Skeletal muscle satellite cell (primary cell): ENCODE data around the gene MREG.
"Not testable (repeated sequence)": the region's sequence is repeated elsewhere in the genome, so short reads cannot be mapped to it uniquely, and the experiment has no call there.

Source experiments
- H3K27me3 ChIP-seq: 2 replicates; pipeline ENCODE4 v1.7.0; 2013; ENCODE audit warnings: low read length; ENCODE audit not compliant: control insufficient read depth, insufficient read depth
- H3K36me3 ChIP-seq: 2 replicates; pipeline ENCODE4 v1.7.0; 2013; ENCODE audit warnings: mild to moderate bottlenecking, control low read depth, low read length; ENCODE audit not compliant: insufficient read depth
- H3K4me1 ChIP-seq: 2 replicates; pipeline ENCODE4 v1.7.0; 2013; ENCODE audit warnings: low read length; ENCODE audit not compliant: control insufficient read depth, insufficient read depth
- H3K4me2 ChIP-seq: 2 replicates; pipeline ENCODE4 v1.7.0; 2013; ENCODE audit warnings: mild to moderate bottlenecking, low read length
- H3K4me3 ChIP-seq: 2 replicates; pipeline ENCODE4 v1.7.0; 2013; ENCODE audit warnings: low read length
- H3K9ac ChIP-seq: 2 replicates; pipeline ENCODE4 v1.7.0; 2013; ENCODE audit warnings: mild to moderate bottlenecking, low read depth, low read length, moderate library complexity
- H3K9me3 ChIP-seq: replicated peaks from 2 replicates; pipeline ENCODE4 v1.7.0; 2013; ENCODE audit warnings: mild to moderate bottlenecking, control low read depth, low read length

MREG gene

DNA sequence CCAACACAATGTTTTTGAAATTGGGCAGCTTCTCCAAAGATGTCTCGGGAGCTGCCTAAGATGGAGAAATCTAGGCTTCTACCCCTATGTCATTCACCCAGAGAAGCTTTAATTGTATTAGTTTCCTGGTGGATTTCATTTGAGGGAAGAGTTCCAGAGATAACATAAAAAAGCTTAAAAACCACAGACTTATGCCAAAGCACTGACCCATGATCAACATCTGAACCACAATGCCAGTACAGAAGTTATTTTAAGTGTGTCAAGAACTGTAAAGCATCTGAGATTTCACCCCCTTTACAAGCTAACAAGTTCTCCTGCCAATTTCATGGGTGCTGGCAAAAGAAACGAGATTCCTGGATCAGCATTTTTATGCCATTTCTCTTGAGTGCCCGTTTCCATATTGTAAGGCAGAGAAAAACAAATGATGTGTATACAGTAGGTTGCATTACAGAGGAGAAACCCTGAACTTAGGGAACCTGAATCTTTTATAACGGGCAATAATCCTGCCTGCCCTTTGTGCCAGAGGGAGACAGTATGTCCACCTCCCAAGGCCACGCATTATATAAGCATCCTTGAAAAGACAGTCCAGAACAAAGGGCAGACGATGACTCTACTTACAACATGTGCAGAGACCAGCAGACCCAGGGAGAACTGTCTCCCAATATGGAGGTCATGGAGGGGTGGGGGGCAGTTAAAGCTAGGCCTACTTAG lies 44.1 kb downstream of the MREG start:
- H3K4me2 ChIP-seq: no peak overlapping the region
- no peak overlapping the region for H3K9ac ChIP-seq
- H3K27me3 ChIP-seq: peaks cover 19% of the 10 kb centered on the region
- H3K4me1 ChIP-seq: peaks cover 11% of the 10 kb centered on the region
- no peaks in the 10 kb centered on the region for H3K9me3 ChIP-seq
- H3K36me3 ChIP-seq: no peaks in the 10 kb centered on the region
- H3K4me3 ChIP-seq: no peak overlapping the region

DNA sequence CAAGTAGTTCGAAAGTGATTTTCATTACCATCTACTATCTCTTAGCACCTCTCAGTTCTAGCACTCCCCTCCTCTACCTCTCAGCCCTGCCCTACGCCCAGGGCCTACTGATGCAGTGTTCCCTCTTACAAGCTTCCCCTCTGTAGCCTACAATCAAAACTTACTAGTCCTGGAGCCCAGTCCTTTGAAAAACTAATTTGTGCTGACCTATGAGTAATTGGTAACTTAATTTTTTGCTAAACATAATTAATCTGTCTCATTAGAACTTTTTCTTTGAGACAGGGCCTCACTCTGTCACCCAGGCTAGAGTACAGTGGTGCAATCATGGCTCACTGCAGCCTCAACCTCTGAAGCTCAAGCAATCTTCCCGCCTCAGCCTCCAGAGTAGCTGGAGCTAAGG lies 44.9 kb downstream of the MREG start:
- Histone ChIP-seq H3K4me1 (peaks cover 4% of the 10 kb centered on the region), H3K4me2 (no peak overlapping the region), H3K27me3 (peaks cover 12% of the 10 kb centered on the region)

DNA sequence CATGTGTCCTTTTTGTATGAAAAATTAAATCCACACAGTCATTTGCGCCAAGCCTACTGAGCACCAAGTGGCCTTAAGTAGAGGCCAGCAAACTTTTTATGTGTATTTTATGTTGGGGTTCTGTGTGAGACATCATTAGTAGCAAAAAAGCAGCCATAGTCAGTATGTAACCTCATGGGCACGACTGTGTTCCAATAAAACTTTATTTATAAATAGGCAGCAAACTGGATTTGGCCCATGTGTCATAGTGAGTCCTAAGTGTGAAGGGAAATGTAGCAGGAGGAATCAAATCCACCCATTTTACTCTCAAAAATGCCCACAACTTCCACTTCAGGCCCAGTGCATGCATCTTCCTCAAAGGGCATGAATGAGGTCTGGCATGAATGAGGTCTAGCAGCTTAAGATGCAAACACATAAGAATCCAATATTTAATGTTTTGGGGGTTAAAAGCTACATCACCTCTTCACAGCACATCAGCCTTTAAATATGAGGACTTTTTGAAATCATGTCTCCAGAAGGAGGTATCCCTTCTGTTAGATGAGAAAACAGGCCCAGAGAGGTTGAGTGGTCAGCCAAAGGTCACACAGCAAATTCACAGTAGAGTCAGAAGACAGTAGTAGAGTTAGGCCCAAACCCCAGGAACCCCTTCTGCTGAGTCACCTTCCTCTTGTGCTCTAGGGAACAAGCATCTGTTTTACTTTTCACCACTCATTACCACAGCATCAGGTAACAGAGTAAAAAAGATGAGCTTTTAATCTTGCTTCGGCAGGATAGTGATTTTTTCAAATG lies 45.6 kb downstream of the MREG start:
- H3K4me2 ChIP-seq: no peak overlapping the region
- no peak overlapping the region for H3K9ac ChIP-seq
- peaks cover 11% of the 10 kb centered on the region for H3K27me3 ChIP-seq
- peaks cover 3% of the 10 kb centered on the region for H3K4me1 ChIP-seq
- H3K9me3 ChIP-seq: no peaks in the 10 kb centered on the region
- H3K36me3 ChIP-seq: no peaks in the 10 kb centered on the region
- no peak overlapping the region for H3K4me3 ChIP-seq

More for the DNA sequence above, 44.9 kb downstream of the MREG start:
- H3K9ac ChIP-seq: no peak overlapping the region
- no peak overlapping the region for H3K4me3 ChIP-seq
- no peaks in the 10 kb centered on the region for H3K9me3 ChIP-seq
- no peaks in the 10 kb centered on the region for H3K36me3 ChIP-seq

DNA sequence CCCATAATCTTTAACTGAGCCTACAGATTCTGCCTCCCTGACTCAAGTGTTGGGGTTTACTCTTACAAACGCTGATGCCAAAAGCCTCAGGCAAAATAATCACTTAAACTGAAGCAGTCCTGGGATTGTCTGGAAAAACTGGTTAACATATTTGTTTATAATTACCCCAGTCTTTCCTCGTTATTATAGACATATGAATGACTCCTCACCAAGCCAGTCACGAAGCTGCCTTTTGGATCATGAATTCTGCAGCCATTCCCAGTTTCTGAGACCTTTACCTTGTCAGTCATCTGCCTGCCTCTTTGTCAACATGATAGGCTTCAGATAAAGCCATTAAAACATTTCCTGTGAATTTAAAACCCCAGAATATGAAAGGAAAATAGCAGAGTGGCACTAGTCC lies 46.4 kb downstream of the MREG start:
- Histone ChIP-seq H3K4me3 (no peak overlapping the region), H3K36me3 (no peaks in the 10 kb centered on the region), H3K9me3 (no peaks in the 10 kb centered on the region), H3K4me1 (peaks cover 3% of the 10 kb centered on the region), H3K27me3 (peaks cover 11% of the 10 kb centered on the region), H3K4me2 (no peak overlapping the region), H3K9ac (no peak overlapping the region)

DNA sequence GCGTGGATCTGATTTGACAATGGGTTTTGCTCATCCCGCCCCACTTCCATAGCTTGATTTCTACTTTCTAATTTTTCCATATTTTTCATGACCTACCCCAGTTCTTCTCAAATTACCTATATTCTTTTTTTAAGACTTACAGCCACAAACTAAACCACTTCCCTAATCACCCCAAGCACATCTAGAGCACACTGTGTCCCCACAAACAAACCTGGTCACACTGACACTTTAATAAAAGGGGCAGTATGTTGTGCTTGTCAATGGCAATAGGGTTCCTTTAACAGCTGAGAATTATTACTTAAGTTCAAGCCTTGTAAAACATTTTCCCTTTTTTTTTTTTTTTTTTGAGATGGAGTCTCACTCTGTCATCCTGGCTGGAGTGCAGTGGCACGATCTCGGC lies 47.1 kb downstream of the MREG start:
- peaks cover 3% of the 10 kb centered on the region for H3K4me1 ChIP-seq
- H3K4me3 ChIP-seq: no peak overlapping the region
- H3K4me2 ChIP-seq: no peak overlapping the region
- H3K27me3 ChIP-seq: peaks cover 9% of the 10 kb centered on the region
- H3K9me3 ChIP-seq: no peaks in the 10 kb centered on the region
- H3K9ac ChIP-seq: no peak overlapping the region
- no peaks in the 10 kb centered on the region for H3K36me3 ChIP-seq

DNA sequence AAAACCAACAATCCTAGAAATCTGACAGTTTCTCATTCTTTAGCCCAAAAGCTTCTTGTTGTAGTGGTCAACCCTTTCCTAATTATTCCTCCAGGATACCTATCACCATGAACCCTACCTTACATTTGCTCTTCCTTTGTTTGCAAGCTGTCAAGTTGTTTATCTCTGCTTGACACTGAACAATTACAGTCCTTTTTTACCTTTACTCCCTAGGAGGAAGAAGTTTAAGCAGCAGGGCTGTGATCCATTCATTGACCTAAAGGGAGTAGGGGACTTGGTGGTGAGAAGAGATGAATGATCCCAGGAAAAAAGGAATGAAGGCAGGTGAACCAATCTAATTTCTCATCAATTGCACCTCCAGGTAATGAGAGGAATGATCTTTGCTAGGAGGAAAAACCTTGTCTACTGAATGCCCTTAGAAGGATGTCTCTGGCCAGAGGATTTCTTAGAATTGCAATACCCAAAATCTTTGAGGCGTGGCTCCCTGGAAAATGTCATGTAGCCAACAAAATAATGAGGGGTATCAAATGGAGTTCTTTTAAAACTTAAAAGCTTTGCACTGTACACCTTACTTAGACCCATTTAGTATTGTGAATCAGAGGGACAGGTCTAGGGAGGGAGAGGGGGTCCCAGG lies 47.7 kb downstream of the MREG start:
- no peak overlapping the region for H3K4me3 ChIP-seq
- peaks cover 3% of the 10 kb centered on the region for H3K4me1 ChIP-seq
- no peaks in the 10 kb centered on the region for H3K9me3 ChIP-seq
- peaks cover 9% of the 10 kb centered on the region for H3K27me3 ChIP-seq
- H3K4me2 ChIP-seq: no peak overlapping the region
- no peak overlapping the region for H3K9ac ChIP-seq
- no peaks in the 10 kb centered on the region for H3K36me3 ChIP-seq

DNA sequence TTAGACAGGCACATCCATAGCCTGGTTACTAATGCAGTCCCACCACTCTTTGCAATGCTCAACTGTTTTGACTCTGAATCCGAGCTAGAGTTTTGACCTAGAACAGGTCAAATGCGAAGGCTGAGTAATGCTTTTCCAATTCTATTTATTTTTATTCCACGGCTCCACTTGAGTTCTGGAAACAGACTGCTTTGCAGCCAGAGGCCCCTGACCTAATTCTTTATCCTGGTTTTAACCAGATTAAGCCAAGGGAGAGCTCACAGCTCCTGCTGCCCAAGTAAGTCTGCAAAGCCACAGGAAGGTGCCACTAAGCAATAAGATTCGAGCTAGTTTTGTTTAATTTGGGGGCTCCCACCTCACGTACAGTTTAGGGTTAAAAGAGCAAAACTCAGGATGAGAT lies 51.4 kb downstream of the MREG start:
- Histone ChIP-seq H3K9me3 (no peaks in the 10 kb centered on the region), H3K4me2 (no peak overlapping the region), H3K9ac (no peak overlapping the region), H3K4me3 (no peak overlapping the region), H3K4me1 (no peaks in the 10 kb centered on the region), H3K36me3 (no peaks in the 10 kb centered on the region), H3K27me3 (peaks cover 16% of the 10 kb centered on the region)

DNA sequence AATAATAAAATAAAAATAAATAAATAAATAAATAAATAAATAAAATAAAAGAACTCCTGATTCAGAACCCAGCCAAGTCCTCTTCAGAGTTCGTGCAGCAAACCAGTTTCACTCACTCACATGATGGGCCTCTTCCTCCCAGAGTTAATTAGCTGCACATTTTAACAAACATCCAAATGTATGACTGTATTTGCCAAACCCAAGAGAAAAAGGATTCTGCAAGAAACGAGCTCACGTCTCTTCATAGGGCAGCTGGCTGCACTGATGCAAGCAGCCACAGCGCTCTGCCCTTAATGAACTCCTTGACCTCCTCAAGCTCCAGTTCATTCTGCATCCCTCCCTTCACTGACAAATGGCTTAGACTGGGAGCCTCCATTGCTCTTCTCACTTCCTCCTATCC lies 55.1 kb downstream of the MREG start:
- H3K4me3 ChIP-seq: no peak overlapping the region
- no peak overlapping the region for H3K4me2 ChIP-seq
- no peaks in the 10 kb centered on the region for H3K9me3 ChIP-seq
- H3K27me3 ChIP-seq: peaks cover 9% of the 10 kb centered on the region
- H3K4me1 ChIP-seq: no peaks in the 10 kb centered on the region
- no peak overlapping the region for H3K9ac ChIP-seq
- no peaks in the 10 kb centered on the region for H3K36me3 ChIP-seq

DNA sequence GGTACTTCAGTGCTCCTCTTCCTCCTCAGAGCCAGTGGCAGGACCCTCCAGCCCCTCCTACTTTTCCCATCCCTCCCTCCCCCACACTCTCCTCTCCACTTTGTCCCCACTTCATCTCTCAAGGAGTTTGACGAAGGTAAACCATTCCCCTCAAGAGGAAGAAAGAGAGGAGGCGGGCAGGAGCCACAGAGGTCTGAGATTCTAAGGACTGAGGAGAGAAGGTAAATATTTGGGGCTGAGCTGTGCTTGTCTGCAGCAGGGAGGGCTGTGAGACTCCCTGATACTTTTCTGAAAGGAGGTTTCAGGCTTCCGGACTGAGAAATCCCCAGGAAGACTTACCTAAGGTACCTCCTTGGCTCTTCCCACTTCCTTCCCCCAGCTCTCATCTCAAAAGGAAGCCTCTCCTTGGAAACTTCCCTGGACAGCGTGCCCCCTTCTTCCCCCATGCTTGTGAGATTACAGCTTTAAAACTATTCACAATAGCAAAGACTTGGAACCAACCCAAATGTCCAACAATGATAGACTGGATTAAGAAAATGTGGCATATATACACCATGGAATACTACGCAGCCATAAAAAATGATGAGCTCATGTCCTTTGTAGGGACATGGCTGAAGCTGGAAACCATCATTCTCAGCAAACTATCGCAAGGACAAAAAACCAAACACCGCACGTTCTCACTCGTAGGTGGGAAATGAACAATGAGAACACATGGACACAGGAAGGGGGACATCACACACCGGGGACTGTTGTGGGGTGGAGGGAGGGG lies 55.8 kb downstream of the MREG start:
- H3K4me1 ChIP-seq: not testable (repeated sequence)

DNA sequence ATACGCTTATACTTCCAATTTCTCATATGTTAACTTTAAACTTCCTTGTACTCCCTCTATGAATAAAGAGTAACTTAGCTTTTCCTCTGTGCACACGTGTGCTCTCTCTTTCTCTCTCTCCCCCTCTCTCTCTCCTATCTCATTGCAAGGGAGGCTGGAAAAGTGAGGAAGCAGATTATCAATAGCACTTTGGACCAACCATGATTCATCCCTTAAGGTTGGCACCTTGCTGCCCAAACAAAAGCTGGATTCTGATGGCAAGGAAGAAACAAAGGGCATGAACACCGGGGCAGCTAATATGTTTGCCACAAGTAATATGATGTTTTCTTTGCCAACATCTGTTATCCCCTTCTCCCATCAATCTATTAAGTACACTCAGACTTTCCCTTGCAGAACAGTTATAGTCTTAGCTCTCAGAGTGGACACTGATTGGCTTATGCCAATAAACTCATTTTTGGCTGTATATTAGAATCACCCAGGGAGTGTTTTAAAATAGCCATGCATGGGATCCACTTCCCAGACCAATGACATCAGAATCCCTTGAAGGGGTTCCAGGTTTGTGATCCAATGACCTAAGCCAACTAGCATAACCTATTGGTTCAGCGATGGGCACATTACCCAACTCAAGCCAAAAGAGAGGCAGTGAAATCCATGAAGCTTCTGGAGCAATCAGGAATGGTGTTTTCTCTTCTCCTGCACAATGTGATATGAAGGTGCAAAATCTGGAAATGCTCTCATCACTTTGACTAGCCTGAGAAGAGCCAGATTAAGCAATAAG lies 60.3 kb downstream of the MREG start:
- Histone ChIP-seq H3K9me3 (no peaks in the 10 kb centered on the region), H3K4me3 (no peak overlapping the region), H3K9ac (no peak overlapping the region), H3K4me2 (no peak overlapping the region), H3K4me1 (no peaks in the 10 kb centered on the region), H3K36me3 (no peaks in the 10 kb centered on the region), H3K27me3 (no peaks in the 10 kb centered on the region)

More for the DNA sequence above, 55.8 kb downstream of the MREG start:
- H3K4me3 ChIP-seq, H3K4me2 ChIP-seq, H3K9me3 ChIP-seq, H3K27me3 ChIP-seq, H3K9ac ChIP-seq, H3K36me3 ChIP-seq: not testable (repeated sequence)
